ENCODE results near the gene PARVB. TPM values are rescaled to one million over a fixed set of nuclear protein-coding genes. Genes with fewer than 3 reads are reported as not detected.

Gene PARVB
- polyA plus RNA-seq, 1 experiment = 49.5 TPM

DNA sequence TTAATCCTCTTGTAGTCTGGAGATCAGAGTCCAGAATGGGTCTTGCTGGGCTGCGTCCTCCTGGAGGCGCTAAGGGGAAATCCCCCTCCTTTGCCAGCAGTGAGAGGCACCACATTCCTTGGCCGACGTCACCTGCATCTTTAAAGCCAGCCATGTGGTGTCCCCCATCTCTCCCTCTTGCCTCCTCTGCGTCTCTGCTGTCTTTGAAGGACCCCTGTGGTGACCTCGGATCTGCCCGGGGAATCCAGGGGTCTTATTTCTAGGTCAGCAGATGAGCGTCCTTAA lies 27.2 kb upstream of the PARVB start:
- CTCF ChIA-PET = no interaction called here
- DNase-seq (ENCODE audit: low read depth, low spot score) = no peak
- Histone ChIP-seq H3K4me3 (ENCODE audit: low read depth, low read length) (no peak overlapping the region), H3K9me3 (ENCODE audit: control insufficient read depth, insufficient read depth, low read length) (no peaks in the 10 kb centered on the region), H3K27ac (ENCODE audit: low read depth, low read length) (no peak overlapping the region), H3K27me3 (ENCODE audit: control insufficient read depth, insufficient read depth, low read length) (no peaks in the 10 kb centered on the region)
- POLR2A ChIA-PET = no interaction called here
- TF ChIP-seq CTCF (IDR thresholded peaks at IDR 0.05; ENCODE audit: low read depth, low read length) = no peak

DNA sequence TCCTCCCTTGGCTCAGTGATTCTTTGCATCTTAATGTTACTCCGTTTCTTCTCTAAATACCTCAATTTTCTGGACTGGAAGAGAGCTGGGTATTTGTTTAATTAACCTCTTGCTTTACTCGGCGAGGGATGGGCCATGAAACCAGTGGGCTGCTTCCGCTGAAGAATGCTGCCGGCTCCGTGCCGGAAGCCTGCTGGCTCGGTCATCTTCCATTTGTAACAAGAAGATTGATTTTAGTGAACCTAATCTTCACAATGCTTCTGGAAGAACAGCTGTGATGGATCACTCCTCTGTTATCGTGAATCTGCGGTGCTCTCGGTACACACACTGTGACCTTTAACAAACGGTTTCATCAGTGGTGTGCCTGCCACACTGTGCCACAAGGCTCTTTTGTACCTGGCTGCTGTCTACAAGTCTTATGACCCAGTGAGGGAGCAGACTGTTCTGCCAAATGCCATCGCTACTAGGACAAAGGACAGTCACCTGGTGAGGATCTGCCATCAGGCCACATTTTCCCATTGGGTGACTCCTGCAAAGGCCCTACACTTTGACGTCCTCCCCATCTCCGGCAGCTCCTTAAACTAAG lies 25.3 kb upstream of the PARVB start:
- Histone ChIP-seq H3K9me3 (ENCODE audit: control insufficient read depth, insufficient read depth, low read length) (no peaks in the 10 kb centered on the region), H3K4me3 (ENCODE audit: low read depth, low read length) (no peak overlapping the region), H3K27me3 (ENCODE audit: control insufficient read depth, insufficient read depth, low read length) (no peaks in the 10 kb centered on the region), H3K27ac (ENCODE audit: low read depth, low read length) (no peak overlapping the region)
- ChIA-PET CTCF (interaction anchor here (1.2 kb wide), 1 partner anchor 625 kb away, joined by 3 read pairs; no protein-coding TSS in a partner anchor), POLR2A (no interaction called here)
- no peak for DNase-seq (ENCODE audit: low read depth, low spot score)
- no peak for TF ChIP-seq CTCF (IDR thresholded peaks at IDR 0.05; ENCODE audit: low read depth, low read length)

DNA sequence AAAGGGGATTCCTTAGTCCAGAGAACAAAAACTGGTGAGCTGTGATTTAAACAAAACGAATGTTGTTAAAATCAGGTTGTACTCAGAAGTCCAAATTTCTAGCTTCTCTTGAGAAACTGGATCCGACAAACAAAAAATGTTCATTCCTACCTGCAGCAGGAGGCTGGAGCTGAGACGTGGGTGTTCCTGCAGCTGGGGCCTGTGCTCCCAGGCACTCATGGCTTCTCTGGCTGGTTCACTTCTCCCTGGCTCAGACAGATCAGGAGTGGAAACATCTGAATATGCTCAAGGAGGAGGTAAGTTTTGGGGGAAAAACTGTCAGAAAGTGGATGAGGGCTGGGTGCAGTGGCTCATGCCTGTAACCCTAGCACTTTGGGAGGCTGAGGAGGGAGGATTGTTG lies 24.7 kb upstream of the PARVB start:
- Histone ChIP-seq H3K27ac (ENCODE audit: low read depth, low read length) (no peak overlapping the region), H3K27me3 (ENCODE audit: control insufficient read depth, insufficient read depth, low read length) (no peaks in the 10 kb centered on the region), H3K9me3 (ENCODE audit: control insufficient read depth, insufficient read depth, low read length) (no peaks in the 10 kb centered on the region), H3K4me3 (ENCODE audit: low read depth, low read length) (no peak overlapping the region)
- POLR2A ChIA-PET = no interaction called here
- TF ChIP-seq CTCF (IDR thresholded peaks at IDR 0.05; ENCODE audit: low read depth, low read length) = no peak
- CTCF ChIA-PET = interaction anchor here (1.0 to 1.2 kb wide), 2 partner anchors 624 to 628 kb away, joined by 3 read pairs; no protein-coding TSS in a partner anchor
- no peak for DNase-seq (ENCODE audit: low read depth, low spot score)

- H3K4me3 ChIP-seq (ENCODE audit: low read depth, low read length) = no peak overlapping the region
- no peaks in the 10 kb centered on the region; the same call in 1 of the 2 replicates for H3K9me3 ChIP-seq (ENCODE audit: control insufficient read depth, insufficient read depth, low read length)
- ChIA-PET POLR2A (no interaction called here), CTCF (interaction anchor here (0.6 to 1.0 kb wide), 2 partner anchors 624 to 627 kb away, joined by 3 read pairs; no protein-coding TSS in a partner anchor)
- TF ChIP-seq CTCF (IDR thresholded peaks at IDR 0.05; ENCODE audit: low read depth, low read length) = no peak
- DNase-seq (ENCODE audit: low read depth, low spot score) = no peak
- H3K27me3 ChIP-seq (ENCODE audit: control insufficient read depth, insufficient read depth, low read length) = no peaks in the 10 kb centered on the region
- no peak overlapping the region for H3K27ac ChIP-seq (ENCODE audit: low read depth, low read length)
These were observed 24.0 kb upstream of the PARVB start for GRCh38 chr22:44000123-44000522.

DNA sequence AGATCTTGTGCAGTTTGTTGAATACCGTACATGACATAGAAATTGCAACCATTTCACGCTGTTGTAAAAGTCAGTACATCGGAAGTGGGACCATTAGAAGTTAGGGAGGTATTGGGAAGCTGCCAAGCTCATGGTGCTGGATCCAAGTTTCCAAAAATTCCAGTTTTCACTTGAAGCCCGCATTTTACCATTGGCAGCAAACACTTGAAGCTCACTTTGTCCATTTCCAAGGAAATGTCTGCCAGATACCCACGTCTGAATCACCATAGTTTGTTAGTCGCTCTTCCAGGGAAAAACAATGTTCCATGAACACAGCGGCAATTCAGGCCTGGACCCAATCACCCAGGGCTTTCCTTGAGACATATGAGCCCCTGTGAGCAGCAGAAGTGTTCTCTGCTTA lies 22.6 kb upstream of the PARVB start:
- no peak for TF ChIP-seq CTCF (IDR thresholded peaks at IDR 0.05; ENCODE audit: low read depth, low read length)
- Histone ChIP-seq H3K27me3 (ENCODE audit: control insufficient read depth, insufficient read depth, low read length) (no peaks in the 10 kb centered on the region), H3K27ac (ENCODE audit: low read depth, low read length) (no peak overlapping the region), H3K9me3 (ENCODE audit: control insufficient read depth, insufficient read depth, low read length) (peaks cover 5% of the 10 kb centered on the region), H3K4me3 (ENCODE audit: low read depth, low read length) (no peak overlapping the region)
- POLR2A ChIA-PET = no interaction called here
- CTCF ChIA-PET = interaction anchor here (0.9 to 1.8 kb wide), 3 partner anchors 8 to 683 kb away, joined by 3 to 17 read pairs (median 4); no protein-coding TSS in a partner anchor
- no peak for DNase-seq (ENCODE audit: low read depth, low spot score)

Data from AG04450 (cell line).